NT2/D1 (cell line): Measurements from ENCODE around the gene RNF14.

Experiments
- YY1 ChIP-seq: IDR thresholded peaks from 2 replicates; pipeline ENCODE4 v1.6.1; 2011; ENCODE audit not compliant: insufficient read length, insufficient read depth
- ZNF274 ChIP-seq: IDR thresholded peaks from 2 replicates; pipeline ENCODE4 v1.6.1; 2011; ENCODE audit warnings: mild to moderate bottlenecking, low read depth, low read length

- TF ChIP-seq YY1 (no peak), ZNF274 (no peak)
Observed at GRCh38 chr5:142011572-142012185, 42.8 kb downstream of the RNF14 start.
